Astrocyte (in vitro differentiated cells and primary cell): ENCODE measurements around the gene METTL16. TPM values are rescaled to one million over a fixed set of nuclear protein-coding genes. Genes with fewer than 3 reads are reported as not detected.

Source experiments
- DNase-seq: peaks from one replicate; pipeline ENCODE4 v3.0.0-alpha.2; 2010; ENCODE audit warnings: low read depth
- FAIRE-seq: peaks from 2 replicates; lab custom pipeline; 2011; peaks lifted over from hg19 to GRCh38; lab: Jason Lieb, UNC
- H2AFZ ChIP-seq: 2 replicates; pipeline ENCODE4 v1.6.0; 2012; ENCODE audit warnings: low read depth, low read length, inconsistent platforms
- H3K27ac ChIP-seq: 2 replicates; pipeline ENCODE4 v1.5.1; 2011; ENCODE audit warnings: low read depth, low read length, inconsistent platforms
- H3K27me3 ChIP-seq: 2 replicates; pipeline ENCODE4 v1.6.0; 2011; ENCODE audit warnings: low read length, inconsistent platforms; ENCODE audit not compliant: insufficient read depth
- H3K36me3 ChIP-seq: 2 replicates; pipeline ENCODE4 v1.5.1; 2011; ENCODE audit warnings: low read length, inconsistent platforms; ENCODE audit not compliant: insufficient read depth
- H3K4me1 ChIP-seq: 2 replicates; pipeline ENCODE4 v1.5.1; 2011; ENCODE audit warnings: low read length, inconsistent platforms; ENCODE audit not compliant: insufficient read depth
- H3K4me2 ChIP-seq: 2 replicates; pipeline ENCODE4 v1.6.0; 2012; ENCODE audit warnings: low read length, inconsistent platforms
- H3K4me3 ChIP-seq: 2 replicates; pipeline ENCODE4 v1.5.1; 2011; ENCODE audit warnings: low read depth, mild to moderate bottlenecking, low read length, inconsistent platforms; ENCODE audit not compliant: insufficient read depth
- H3K79me2 ChIP-seq: 2 replicates; pipeline ENCODE4 v1.6.0; 2012; ENCODE audit warnings: mild to moderate bottlenecking, low read length, inconsistent platforms; ENCODE audit not compliant: insufficient read depth
- H3K9ac ChIP-seq: 2 replicates; pipeline ENCODE4 v1.6.0; 2012; ENCODE audit warnings: mild to moderate bottlenecking, low read length, inconsistent platforms
- H3K9me3 ChIP-seq: 2 replicates; pipeline ENCODE4 v1.5.1; 2012; ENCODE audit warnings: low read depth, mild to moderate bottlenecking, low read length, inconsistent platforms; ENCODE audit not compliant: insufficient read depth
- H4K20me1 ChIP-seq: 2 replicates; pipeline ENCODE4 v1.6.0; 2012; ENCODE audit warnings: low read length, inconsistent platforms; ENCODE audit not compliant: insufficient read depth
- H3K27ac Mint-ChIP-seq: one replicate; pipeline ENCODE4 v1.8.0; 2021; ENCODE audit warnings: mild to moderate bottlenecking, mixed read lengths; ENCODE audit not compliant: unreplicated experiment
- H3K27me3 Mint-ChIP-seq: one replicate; pipeline ENCODE4 v1.8.0; 2021; ENCODE audit warnings: low read depth, mixed read lengths; ENCODE audit not compliant: unreplicated experiment
- H3K36me3 Mint-ChIP-seq: one replicate; pipeline ENCODE4 v1.8.0; 2021; ENCODE audit warnings: low read depth, mixed read lengths; ENCODE audit not compliant: unreplicated experiment
- H3K4me1 Mint-ChIP-seq: one replicate; pipeline ENCODE4 v1.8.0; 2021; ENCODE audit warnings: low read depth, mixed read lengths; ENCODE audit not compliant: unreplicated experiment
- H3K4me3 Mint-ChIP-seq: one replicate; pipeline ENCODE4 v1.8.0; 2021; ENCODE audit warnings: mild to moderate bottlenecking, moderate library complexity, mixed read lengths; ENCODE audit not compliant: unreplicated experiment
- H3K9me3 Mint-ChIP-seq: one replicate; pipeline ENCODE4 v1.8.0; 2021; ENCODE audit warnings: mild to moderate bottlenecking, mixed read lengths; ENCODE audit not compliant: unreplicated experiment
- EZH2 ChIP-seq: IDR thresholded peaks from 2 replicates; pipeline ENCODE4 v1.6.1; 2012; ENCODE audit warnings: mild to moderate bottlenecking, low read length, inconsistent platforms; ENCODE audit not compliant: insufficient read depth
- total RNA-seq: library from RNA; stranded (reverse); gene quantifications from 2 replicates; pipeline ENCODE4 v1.2.1, GENCODE V29; 2021
- TF ChIP-seq, protein P1 (sequence below): IDR thresholded peaks from 2 replicates; pipeline ENCODE4 v1.5.1; 2011; ENCODE audit warnings: low read depth, mild to moderate bottlenecking, inconsistent platforms, low read length, moderate library complexity; ENCODE audit not compliant: insufficient read depth

Gene METTL16
- total RNA-seq, 1 donor from 2014 or later: 28.4 TPM

DNA sequence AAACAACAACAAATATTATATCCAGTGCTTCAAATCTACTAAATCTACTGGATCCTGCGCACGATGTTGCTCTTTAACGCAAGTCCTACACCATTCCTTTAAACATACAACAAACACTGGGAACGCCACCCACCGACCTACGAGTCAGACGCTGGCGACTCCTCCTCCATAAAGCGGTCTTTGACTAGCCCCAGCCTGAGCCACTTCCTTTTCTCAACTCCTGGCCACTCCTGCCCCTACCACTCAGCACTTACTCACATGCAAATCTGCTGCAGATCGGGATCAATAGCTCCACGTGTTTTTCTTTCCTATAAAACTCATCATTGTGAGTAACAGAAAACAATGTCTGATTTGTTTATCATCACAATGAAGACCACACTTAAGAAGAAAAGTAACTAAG is 78.0 kb downstream of the METTL16 start:
- FAIRE-seq (no peak), DNase-seq (peak; percentile 43)
- H3K27me3 Mint-ChIP-seq: no peaks in the 10 kb centered on the region
- Histone ChIP-seq H3K27ac (no peak overlapping the region), H3K4me2 (peak overlapping the region; percentile 24), H3K27me3 (no peaks in the 10 kb centered on the region), H3K4me3 (no peak overlapping the region), H3K4me1 (peaks cover 20% of the 10 kb centered on the region), H2AFZ (no peak overlapping the region), H3K9me3 (no peaks in the 10 kb centered on the region), H4K20me1 (peaks cover 4% of the 10 kb centered on the region), H3K79me2 (no peaks in the 10 kb centered on the region), H3K9ac (peak overlapping the region; percentile 18), H3K36me3 (peaks cover 5% of the 10 kb centered on the region)
- TF ChIP-seq, protein P1, sequence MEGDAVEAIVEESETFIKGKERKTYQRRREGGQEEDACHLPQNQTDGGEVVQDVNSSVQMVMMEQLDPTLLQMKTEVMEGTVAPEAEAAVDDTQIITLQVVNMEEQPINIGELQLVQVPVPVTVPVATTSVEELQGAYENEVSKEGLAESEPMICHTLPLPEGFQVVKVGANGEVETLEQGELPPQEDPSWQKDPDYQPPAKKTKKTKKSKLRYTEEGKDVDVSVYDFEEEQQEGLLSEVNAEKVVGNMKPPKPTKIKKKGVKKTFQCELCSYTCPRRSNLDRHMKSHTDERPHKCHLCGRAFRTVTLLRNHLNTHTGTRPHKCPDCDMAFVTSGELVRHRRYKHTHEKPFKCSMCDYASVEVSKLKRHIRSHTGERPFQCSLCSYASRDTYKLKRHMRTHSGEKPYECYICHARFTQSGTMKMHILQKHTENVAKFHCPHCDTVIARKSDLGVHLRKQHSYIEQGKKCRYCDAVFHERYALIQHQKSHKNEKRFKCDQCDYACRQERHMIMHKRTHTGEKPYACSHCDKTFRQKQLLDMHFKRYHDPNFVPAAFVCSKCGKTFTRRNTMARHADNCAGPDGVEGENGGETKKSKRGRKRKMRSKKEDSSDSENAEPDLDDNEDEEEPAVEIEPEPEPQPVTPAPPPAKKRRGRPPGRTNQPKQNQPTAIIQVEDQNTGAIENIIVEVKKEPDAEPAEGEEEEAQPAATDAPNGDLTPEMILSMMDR: no peak
- no peak for TF ChIP-seq EZH2
- peak overlapping the region; percentile 42 for H3K27ac Mint-ChIP-seq
- peaks cover 18% of the 10 kb centered on the region for H3K36me3 Mint-ChIP-seq
- H3K9me3 Mint-ChIP-seq: no peaks in the 10 kb centered on the region
- H3K4me1 Mint-ChIP-seq: peaks cover 17% of the 10 kb centered on the region
- peak overlapping the region; percentile 7 for H3K4me3 Mint-ChIP-seq

DNA sequence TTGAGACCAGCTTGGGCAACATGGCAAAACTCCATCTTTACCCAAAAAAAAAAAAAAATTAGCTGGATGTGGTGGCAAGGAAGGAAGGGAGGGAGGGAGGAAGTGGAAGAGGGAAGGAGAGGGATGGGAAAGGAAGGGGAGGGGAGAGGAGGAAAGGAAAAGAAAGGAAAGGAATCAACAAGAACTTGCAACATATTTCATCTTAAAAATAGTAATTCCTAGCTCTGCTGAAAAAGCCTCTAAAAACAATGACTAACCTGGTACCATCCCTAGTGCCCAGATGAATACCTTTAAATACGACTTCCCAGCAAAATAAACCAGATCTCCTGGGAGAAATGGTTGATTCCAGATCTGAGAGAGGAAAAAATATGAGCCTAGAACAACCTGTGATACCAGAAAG is 83.8 kb downstream of the METTL16 start:
- Histone ChIP-seq H3K4me1 (no peaks in the 10 kb centered on the region), H3K9ac (no peak overlapping the region), H3K36me3 (no peaks in the 10 kb centered on the region), H3K4me3 (no peak overlapping the region), H3K27ac (no peak overlapping the region), H3K79me2 (no peaks in the 10 kb centered on the region), H3K4me2 (no peak overlapping the region), H2AFZ (no peak overlapping the region), H3K27me3 (no peaks in the 10 kb centered on the region), H3K9me3 (no peaks in the 10 kb centered on the region), H4K20me1 (peaks cover 5% of the 10 kb centered on the region)
- H3K36me3 Mint-ChIP-seq: peaks cover 5% of the 10 kb centered on the region
- no peak for DNase-seq
- no peak for FAIRE-seq
- no peak overlapping the region for H3K27ac Mint-ChIP-seq
- peaks cover 4% of the 10 kb centered on the region for H3K4me1 Mint-ChIP-seq
- H3K4me3 Mint-ChIP-seq: no peak overlapping the region
- H3K9me3 Mint-ChIP-seq: no peaks in the 10 kb centered on the region
- no peaks in the 10 kb centered on the region for H3K27me3 Mint-ChIP-seq
- TF ChIP-seq EZH2: no peak
- TF ChIP-seq, protein P1: no peak

DNA sequence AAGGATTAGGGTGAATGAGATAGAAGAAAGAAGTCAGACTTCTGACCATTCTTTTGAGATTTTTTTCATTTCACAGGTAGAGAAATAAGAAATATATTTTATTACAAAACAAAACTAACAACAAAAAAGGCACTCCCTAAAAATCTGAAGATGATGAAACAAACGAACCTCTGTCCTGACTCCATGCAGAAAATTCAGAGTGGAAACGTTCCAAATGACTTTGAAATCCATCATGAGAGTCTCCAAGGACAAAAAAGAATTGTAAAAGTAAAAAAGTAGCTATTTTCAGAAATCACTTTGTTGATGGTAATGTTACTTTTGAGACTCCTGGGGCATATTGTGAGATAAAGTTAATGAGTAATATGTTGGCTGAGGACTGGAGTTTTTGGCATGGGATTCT is 84.5 kb downstream of the METTL16 start:
- no peaks in the 10 kb centered on the region for H3K27me3 ChIP-seq

More for the DNA sequence above, 84.5 kb downstream of the METTL16 start:
- no peak overlapping the region for H2AFZ ChIP-seq
- no peak overlapping the region for H3K4me3 Mint-ChIP-seq
- H3K27ac ChIP-seq: no peak overlapping the region
- H3K9ac ChIP-seq: no peak overlapping the region
- no peaks in the 10 kb centered on the region for H3K36me3 ChIP-seq
- no peaks in the 10 kb centered on the region for H3K79me2 ChIP-seq
- no peaks in the 10 kb centered on the region for H3K36me3 Mint-ChIP-seq
- H4K20me1 ChIP-seq: peaks cover 3% of the 10 kb centered on the region
- no peak overlapping the region for H3K4me3 ChIP-seq
- H3K9me3 Mint-ChIP-seq: no peaks in the 10 kb centered on the region
- H3K27me3 Mint-ChIP-seq: no peaks in the 10 kb centered on the region
- FAIRE-seq: no peak
- H3K27ac Mint-ChIP-seq: no peak overlapping the region
- no peaks in the 10 kb centered on the region for H3K4me1 ChIP-seq
- H3K4me1 Mint-ChIP-seq: peaks cover 2% of the 10 kb centered on the region
- H3K9me3 ChIP-seq: no peaks in the 10 kb centered on the region
- H3K4me2 ChIP-seq: no peak overlapping the region
- no peak for TF ChIP-seq EZH2
- TF ChIP-seq, protein P1: no peak
- no peak for DNase-seq
